HepG2 (cell line): Measurements from ENCODE around the gene IRX5.

ENCODE experiments used
- CTCF ChIP-seq: sonication (generic); formaldehyde crosslinking; IDR thresholded peaks from 2 replicates; pipeline ENCODE4 v1.5.0; 2020; ENCODE audit warnings: mild to moderate bottlenecking, missing genetic modification reagents, moderate library complexity
- PAF1 ChIP-seq: IDR thresholded peaks from 2 replicates; pipeline ENCODE4 v1.6.1; 2016; ENCODE audit warnings: missing genetic modification reagents, missing compliant biosample characterization
- PHF20 ChIP-seq: sonication (generic); formaldehyde crosslinking; IDR thresholded peaks from 2 replicates; pipeline ENCODE4 v1.5.0; 2020; ENCODE audit warnings: mild to moderate bottlenecking, missing genetic modification reagents
- SMC3 ChIP-seq: IDR thresholded peaks from 2 replicates; pipeline ENCODE4 v1.6.1; 2011; ENCODE audit warnings: low read length, improper control_type of control experiment
- THAP9 ChIP-seq: sonication (generic); formaldehyde crosslinking; IDR thresholded peaks from 2 replicates; pipeline ENCODE4; 2020; ENCODE audit warnings: missing genetic modification reagents, mild to moderate bottlenecking, borderline replicate concordance
- ZNF121 ChIP-seq: sonication (generic); formaldehyde crosslinking; IDR thresholded peaks from 2 replicates; pipeline ENCODE4 v1.5.0; 2020; ENCODE audit warnings: mild to moderate bottlenecking, missing genetic modification reagents
- ZNF17 ChIP-seq: sonication (generic); formaldehyde crosslinking; IDR thresholded peaks from 2 replicates; pipeline ENCODE4 v1.5.0; 2020; ENCODE audit warnings: mild to moderate bottlenecking, missing genetic modification reagents
- ZNF724P ChIP-seq: sonication (generic); formaldehyde crosslinking; IDR thresholded peaks from 2 replicates; pipeline ENCODE4 v1.8.0; 2022; ENCODE audit warnings: missing genetic modification reagents, borderline replicate concordance
- TF ChIP-seq, protein P1 (sequence below): sonication (generic); formaldehyde crosslinking; IDR thresholded peaks from 2 replicates; pipeline ENCODE4 v1.8.0; 2022; ENCODE audit warnings: missing genetic modification reagents, low read depth, mild to moderate bottlenecking, borderline replicate concordance
- TF ChIP-seq, protein P2 (sequence below): sonication (generic); formaldehyde crosslinking; conservative IDR thresholded peaks from 2 replicates; pipeline ENCODE4 v1.4.0; 2020; ENCODE audit warnings: missing genetic modification reagents

DNA sequence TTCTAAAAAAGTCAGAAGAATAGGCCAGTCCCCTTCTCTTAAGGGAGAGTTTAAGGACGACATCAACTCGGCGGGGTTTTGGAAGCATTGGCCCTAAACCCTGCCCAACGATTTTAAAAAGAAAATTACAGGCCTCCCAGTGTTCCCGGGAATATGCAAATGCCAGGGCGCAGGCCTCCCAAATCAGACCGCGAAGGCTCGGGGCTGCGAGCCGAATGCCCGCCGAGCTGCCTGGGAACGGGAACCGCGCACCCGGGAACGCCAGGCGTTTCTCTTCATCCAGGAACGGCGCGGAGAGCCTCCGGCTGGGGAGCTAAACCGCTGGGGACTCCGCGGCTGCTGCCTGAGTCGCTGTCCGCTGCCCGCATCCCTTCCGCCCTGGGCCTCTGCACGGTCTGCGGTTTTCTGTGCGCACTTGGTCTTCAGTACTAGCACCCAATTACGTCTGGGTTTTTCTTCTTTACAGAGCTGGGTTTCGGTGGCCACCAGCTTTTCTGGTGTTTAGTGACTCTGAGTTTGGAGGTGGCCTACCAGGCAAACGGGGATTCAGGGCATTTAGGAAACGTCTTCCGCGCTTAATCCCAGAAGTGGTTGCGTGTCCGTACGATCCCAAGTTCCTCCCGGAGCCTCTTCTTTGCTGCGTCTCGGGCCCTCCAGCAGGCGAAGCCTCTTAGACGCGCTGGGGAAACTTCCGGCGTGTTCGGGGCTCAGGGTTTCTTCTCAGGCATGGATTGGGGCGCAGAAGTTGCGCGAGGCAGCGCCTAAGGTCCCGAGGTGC is 5.7 kb downstream of the IRX5 start:
- TF ChIP-seq CTCF (CRISPR knock-in tag) (no peak), PHF20 (CRISPR knock-in tag) (no peak), SMC3 (no peak), PAF1 (no peak), THAP9 (no peak), ZNF724P (CRISPR knock-in tag) (no peak), ZNF17 (CRISPR knock-in tag) (no peak), ZNF121 (CRISPR knock-in tag) (no peak)
- TF ChIP-seq, protein P1, sequence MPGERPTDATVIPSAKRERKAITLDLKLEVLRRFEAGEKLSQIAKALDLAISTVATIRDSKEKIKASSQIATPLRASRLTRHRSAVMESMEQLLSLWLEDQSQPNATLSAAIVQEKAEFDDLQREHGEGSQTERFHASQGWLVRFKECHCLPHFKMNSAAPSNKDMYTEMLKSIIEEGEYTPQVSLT (CRISPR knock-in tag): no peak
- TF ChIP-seq, protein P2, sequence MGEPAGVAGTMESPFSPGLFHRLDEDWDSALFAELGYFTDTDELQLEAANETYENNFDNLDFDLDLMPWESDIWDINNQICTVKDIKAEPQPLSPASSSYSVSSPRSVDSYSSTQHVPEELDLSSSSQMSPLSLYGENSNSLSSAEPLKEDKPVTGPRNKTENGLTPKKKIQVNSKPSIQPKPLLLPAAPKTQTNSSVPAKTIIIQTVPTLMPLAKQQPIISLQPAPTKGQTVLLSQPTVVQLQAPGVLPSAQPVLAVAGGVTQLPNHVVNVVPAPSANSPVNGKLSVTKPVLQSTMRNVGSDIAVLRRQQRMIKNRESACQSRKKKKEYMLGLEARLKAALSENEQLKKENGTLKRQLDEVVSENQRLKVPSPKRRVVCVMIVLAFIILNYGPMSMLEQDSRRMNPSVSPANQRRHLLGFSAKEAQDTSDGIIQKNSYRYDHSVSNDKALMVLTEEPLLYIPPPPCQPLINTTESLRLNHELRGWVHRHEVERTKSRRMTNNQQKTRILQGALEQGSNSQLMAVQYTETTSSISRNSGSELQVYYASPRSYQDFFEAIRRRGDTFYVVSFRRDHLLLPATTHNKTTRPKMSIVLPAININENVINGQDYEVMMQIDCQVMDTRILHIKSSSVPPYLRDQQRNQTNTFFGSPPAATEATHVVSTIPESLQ (CRISPR knock-in tag): no peak
